GM04503 (cell line): ENCODE results near the gene NRIP3.
"Not testable (repeated sequence)": the region's sequence is repeated elsewhere in the genome, so short reads cannot be mapped to it uniquely, and the experiment has no call there.

ENCODE experiments used
- DNase-seq: peaks from one replicate; pipeline ENCODE4 v3.0.0-alpha.2; 2012; ENCODE audit warnings: low read depth

Gene NRIP3

GRCh38 chr11:9015677-9016076 is 11.9 kb upstream of the NRIP3 start:
- no peak for DNase-seq

GRCh38 chr11:9014826-9015225 is 11.0 kb upstream of the NRIP3 start:
- DNase-seq = no peak

GRCh38 chr11:9013373-9013772 is 9.6 kb upstream of the NRIP3 start:
- no peak for DNase-seq

DNA sequence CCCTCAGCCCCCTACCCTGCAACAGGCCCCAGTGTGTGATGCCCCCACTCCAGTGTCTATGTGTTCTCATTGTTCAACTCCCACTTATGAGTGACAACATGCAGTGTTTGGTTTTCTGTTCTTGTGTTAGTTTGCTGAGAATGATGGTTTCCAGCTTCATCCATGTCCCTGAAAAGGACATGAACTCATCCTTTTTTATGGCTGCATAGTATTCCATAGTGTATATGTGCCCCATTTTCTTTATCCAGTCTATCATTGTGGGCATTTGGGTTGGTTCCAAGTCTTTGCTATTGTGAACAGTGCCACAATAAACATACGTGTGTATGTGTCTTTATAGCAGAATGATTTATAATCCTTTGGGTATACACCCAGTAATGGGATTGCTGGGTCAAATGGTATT is 5.7 kb upstream of the NRIP3 start:
- DNase-seq = not testable (repeated sequence)

DNA sequence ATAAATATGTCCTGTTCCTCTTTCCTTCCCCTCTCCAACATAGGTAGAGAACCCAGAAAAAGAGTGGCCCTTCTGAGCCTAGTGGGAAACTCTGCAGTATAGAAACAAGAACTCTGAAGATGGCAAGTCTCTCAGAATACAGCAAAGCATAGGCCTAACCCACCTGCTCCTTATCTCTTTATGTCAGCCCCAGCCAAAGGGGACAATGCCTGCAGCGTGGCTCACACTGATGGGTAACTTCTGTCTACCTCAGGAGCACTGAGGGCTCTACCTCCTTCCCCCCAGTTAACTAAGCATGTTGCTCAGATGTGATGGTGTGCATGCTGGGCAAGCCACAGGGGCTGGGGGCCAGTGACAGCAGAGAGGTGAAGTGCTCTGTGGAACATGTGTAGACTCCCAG is 4.9 kb upstream of the NRIP3 start:
- no peak for DNase-seq

DNA sequence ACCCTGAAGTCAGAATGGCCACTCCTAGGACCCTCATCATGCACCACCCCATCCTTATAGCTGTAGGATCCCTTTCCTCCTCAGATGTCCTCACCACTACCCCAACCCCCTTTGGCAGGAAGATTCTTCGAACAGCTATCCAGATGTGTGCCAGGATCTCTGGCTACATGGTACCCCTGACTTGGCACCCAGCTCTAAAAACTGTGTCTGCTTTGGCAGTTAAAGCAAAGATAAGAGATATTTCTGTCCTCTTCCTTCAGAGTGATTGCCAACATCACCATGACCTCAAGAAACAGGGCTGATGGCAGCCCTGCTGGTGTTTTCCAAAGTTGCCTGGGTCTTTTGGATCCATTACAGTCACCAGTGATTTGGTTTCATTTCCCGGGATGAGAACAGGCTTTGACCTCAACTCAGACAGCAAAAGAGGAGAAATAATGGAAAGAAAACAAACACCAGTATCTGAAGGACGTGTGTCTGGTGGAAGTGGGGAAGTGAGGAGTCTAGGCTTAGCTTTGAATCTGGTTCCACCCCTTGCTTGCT is 4.3 kb upstream of the NRIP3 start:
- no peak for DNase-seq

DNA sequence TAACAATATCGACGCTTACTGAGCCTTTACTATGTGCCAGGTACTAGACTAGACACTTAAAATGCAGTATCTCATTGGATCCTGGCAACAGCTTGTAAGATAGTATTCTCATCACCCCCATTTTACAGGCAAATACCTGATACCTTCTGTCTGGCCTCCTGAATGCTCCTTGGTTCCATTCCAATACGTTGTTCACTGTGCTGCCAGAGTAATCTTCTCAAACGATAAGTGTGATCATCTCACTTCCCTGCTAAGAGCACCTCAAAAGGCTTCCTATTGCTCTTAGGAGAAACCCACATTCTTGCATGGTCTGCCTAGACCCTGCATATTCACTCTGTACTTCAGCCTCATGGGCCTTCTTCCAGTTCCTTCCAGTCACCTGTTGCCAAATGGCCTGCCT is 1.3 kb upstream of the NRIP3 start:
- DNase-seq = no peak

GRCh38 chr11:9004183-9004926 is 554 bp upstream of the NRIP3 start:
- DNase-seq = no peak

DNA sequence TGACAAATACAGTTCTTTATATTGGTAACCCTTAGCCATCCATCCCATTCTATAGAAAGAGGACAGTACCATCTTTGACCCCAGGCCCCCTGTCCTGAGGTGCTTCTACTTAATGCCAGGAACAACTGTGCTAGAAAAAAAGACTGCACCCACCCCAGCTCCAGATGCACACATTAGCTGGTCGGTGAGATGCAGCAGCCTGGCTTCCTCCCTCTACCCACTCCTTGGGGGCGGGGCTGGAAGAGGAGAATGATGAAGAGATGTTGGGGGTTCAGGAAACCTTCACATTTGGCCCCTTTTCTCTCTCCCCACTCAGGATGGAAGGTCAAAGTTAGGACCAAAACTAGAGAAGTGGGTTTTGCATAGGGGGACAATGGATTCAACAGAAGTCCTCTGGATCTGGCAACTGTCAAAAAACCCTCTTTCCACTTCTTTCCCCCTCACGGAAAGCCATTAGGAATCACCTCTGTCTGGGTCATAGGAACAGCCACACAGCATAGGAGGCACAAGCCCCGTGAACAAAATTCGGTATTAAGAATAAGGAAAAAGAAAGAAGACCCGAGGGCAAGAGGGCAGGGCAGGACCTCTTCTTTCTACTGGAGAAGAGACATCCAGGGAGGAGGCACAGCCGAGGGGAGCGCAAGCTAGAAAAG is 755 bp downstream of the NRIP3 start:
- no peak for DNase-seq

DNA sequence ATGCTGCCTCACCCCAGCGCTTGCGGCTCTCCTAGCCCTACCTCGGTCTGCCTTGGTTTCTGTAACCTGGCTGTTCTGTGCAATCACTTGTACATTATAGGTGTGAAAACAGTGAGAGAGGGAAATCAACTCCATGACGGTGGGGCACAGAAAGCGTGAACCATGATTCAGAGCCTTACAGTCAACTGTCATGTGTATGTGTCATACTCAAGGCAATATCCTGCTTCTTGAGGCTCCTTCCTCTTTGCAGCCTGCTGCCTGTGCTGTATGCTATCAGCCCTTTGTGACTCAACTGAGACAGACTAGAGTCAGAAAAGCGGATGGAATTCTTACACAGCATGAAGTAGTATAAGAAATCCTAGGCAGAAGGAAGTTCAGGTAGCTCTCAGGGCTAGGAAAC is 2.1 kb downstream of the NRIP3 start:
- DNase-seq = peak; percentile 53

DNA sequence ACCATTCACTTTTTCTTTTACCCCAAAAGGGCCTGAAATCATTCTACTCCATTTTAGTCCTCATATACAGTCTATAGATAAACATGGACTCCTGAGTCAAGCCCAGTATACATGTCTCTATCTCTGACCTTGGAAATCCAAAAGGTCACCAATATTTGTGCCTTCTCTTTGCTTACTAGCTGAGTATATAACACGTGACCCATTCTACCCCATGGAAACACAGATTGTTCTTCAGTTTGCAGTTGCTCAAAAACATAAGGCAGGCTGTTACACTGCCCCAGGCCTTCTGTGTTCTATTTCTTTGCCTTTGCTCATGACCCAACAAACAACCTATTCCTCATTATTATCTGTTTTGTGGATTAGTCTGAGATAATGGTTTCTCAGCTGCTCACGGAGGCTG is 5.8 kb downstream of the NRIP3 start:
- DNase-seq = no peak

GRCh38 chr11:8997451-8997850 is 6.3 kb downstream of the NRIP3 start:
- DNase-seq = no peak

DNA sequence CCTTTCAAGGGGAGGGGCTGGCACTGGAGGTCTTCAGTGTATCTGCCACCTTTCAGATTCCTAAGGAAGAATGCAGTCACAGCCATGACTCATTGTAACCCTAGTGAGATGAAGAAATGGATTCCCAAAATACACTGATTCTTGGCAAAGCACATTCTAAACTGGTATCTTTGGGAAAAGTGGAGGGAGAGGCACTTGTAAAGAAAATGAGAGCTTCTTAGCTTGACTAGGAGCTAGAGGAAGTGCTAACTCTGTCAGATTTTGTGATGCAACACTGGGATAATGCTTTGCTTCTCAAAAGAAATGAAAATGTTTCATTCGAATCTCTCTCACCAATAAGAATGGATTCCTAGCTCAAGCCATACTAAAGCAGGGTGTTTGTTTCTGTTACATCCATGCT is 14.3 kb downstream of the NRIP3 start:
- peak; percentile 42 for DNase-seq

DNA sequence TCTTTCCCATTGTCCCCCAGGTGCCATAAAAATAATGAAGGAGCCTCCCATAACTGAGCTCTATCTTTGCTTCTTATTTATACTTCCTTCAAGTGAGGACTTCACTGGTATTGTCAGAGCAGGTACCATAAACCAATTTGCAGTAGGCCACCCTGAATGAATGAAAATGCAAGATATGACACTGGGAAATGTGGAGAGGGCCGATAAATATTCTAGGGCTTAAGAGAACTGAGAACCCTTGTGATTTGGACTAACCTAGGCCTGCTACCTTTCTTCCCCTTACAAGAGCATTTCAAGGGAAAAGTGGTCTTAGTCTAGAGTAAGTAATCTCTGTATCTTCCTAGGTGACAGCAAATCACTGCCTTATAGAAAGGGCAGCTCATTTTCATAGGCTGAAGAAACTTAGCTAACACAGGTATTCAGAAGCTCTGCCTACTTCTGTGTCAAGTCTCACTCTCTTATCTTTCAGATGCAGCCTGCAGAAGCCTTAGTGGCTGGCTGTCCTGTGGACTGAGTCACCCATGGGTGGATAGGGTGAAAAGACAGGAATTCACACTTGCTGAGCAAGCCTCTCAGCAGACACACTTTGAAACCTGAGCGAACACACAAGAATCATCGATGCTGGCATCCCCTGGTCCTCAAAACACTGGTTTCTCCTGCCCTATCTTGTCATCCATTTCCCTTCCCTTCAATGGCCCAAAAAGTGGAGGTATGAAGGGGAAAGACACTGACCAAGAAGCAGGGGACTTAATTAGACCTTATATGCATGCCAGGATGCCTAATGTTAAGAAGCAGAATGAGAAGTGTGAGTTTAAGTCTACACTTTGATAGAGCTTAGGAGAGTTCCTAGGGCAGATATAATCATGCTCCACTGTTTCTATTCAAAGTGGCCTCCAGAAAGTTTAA is 15.2 kb downstream of the NRIP3 start:
- no peak for DNase-seq

- DNase-seq = no peak
Observed at GRCh38 chr11:8987446-8987845, 16.4 kb downstream of the NRIP3 start.

DNA sequence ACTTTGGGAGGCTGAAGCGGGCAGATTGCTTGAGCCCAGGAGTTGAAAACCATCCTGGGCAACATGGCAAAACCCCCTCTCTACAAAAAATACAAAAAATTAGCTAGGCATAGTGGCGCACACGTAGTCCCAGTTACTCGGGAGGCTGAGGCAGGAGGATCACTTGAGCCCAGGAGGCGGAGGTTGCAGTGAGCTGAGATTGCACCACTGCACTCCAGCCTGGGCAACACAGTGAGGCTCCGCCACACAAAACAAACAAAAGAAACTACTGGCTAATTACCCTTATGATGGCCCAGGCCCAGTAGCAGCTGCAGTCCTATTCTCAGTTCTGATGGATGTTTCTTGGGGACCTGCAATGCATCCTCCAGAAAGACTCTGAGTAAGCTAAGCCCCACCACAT is 17.0 kb downstream of the NRIP3 start:
- not testable (repeated sequence) for DNase-seq

GRCh38 chr11:8985462-8985861 is 18.3 kb downstream of the NRIP3 start:
- DNase-seq = no peak

GRCh38 chr11:8983552-8983951 is 20.2 kb downstream of the NRIP3 start:
- no peak for DNase-seq

GRCh38 chr11:8980485-8980884 is 23.3 kb downstream of the NRIP3 start:
- DNase-seq = no peak

DNA sequence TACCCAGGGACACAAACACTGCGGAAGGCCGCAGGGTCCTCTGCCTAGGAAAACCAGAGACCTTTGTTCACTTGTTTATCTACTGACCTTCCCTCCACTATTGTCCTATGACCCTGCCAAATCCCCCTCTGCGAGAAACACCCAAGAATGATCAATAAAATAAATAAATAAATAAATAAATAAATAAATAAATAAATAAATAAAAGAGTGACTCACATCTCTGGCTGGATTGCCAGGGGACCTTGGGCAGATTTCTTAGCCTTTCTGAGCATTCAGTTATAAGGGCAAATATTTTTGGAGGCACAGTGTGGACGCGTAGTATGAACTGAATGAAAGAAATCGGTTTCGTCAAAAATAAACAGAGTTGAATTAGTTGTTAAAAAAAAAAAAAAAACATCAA is 24.4 kb downstream of the NRIP3 start:
- not testable (repeated sequence) for DNase-seq

- DNase-seq = no peak
Observed at GRCh38 chr11:8973121-8973520, 30.7 kb downstream of the NRIP3 start.

GRCh38 chr11:8971924-8972316 is 31.9 kb downstream of the NRIP3 start:
- no peak for DNase-seq
